Measurements from ENCODE around the gene RPUSD1. TPM values are rescaled to one million over a fixed set of nuclear protein-coding genes. Genes with fewer than 3 reads are reported as not detected.
A peak's percentile ranks its signal among the peaks of the same experiment; 100 is the strongest.
"Not testable (repeated sequence)": the region's sequence is repeated elsewhere in the genome, so short reads cannot be mapped to it uniquely, and the experiment has no call there.

The RPUSD1 gene
- total RNA-seq, 2 donors from 2014 or later: 24.1 to 34.4 TPM

GRCh38 chr16:743794-744500 is 44.2 kb downstream of the RPUSD1 start:
- Mint-ChIP-seq H3K9me3 (no peaks in the 10 kb centered on the region), H3K4me3 (no peak overlapping the region), H3K27ac (no peak overlapping the region), H3K4me1 (peaks cover 5% of the 10 kb centered on the region), H3K27me3 (ENCODE audit: insufficient read depth) (no peaks in the 10 kb centered on the region), H3K36me3 (ENCODE audit: low read depth) (peaks cover 8% of the 10 kb centered on the region)
- WGBS, 2 experiments (ENCODE audit: insufficient coverage in 1 of 2, insufficient read length in 1 of 2): 87 to 91% methylated on average over 16 to 21 of the region's 21 CpGs
- Histone ChIP-seq H3K27ac (ENCODE audit: low read depth, low read length) (no peak overlapping the region), H3K4me3 (ENCODE audit: low read length) (no peak overlapping the region), H3K36me3 (ENCODE audit: control insufficient read depth, insufficient read depth, low read length) (no peaks in the 10 kb centered on the region), H3K9ac (ENCODE audit: extremely low read depth, low read length, poor library complexity, severe bottlenecking) (no peak overlapping the region), H3K27me3 (ENCODE audit: control insufficient read depth, insufficient read depth, low read length, poor library complexity, severe bottlenecking) (no peaks in the 10 kb centered on the region), H3K4me1 (ENCODE audit: control insufficient read depth, insufficient read depth, low read length) (no peaks in the 10 kb centered on the region), H3K9me3 (ENCODE audit: control insufficient read depth, low read length) (no peaks in the 10 kb centered on the region)
- DNase-seq: peak; percentile 75
- peak; percentile 69 for TF ChIP-seq CTCF (conservative IDR thresholded peaks at IDR 0.05)

GRCh38 chr16:742894-743293 is 45.3 kb downstream of the RPUSD1 start:
- not testable (repeated sequence) for H3K4me3 Mint-ChIP-seq; H3K9me3 ChIP-seq (ENCODE audit: control insufficient read depth, low read length); H3K27me3 Mint-ChIP-seq (ENCODE audit: insufficient read depth); H3K27ac ChIP-seq (ENCODE audit: low read depth, low read length); H3K4me1 ChIP-seq (ENCODE audit: control insufficient read depth, insufficient read depth, low read length); H3K9me3 Mint-ChIP-seq; H3K4me3 ChIP-seq (ENCODE audit: low read length); H3K4me1 Mint-ChIP-seq; H3K27me3 ChIP-seq (ENCODE audit: control insufficient read depth, insufficient read depth, low read length, poor library complexity, severe bottlenecking); DNase-seq; H3K36me3 ChIP-seq (ENCODE audit: control insufficient read depth, insufficient read depth, low read length); H3K9ac ChIP-seq (ENCODE audit: extremely low read depth, low read length, poor library complexity, severe bottlenecking); H3K27ac Mint-ChIP-seq
- H3K36me3 Mint-ChIP-seq (ENCODE audit: low read depth): peaks cover 11% of the 10 kb centered on the region
- WGBS, 2 experiments (ENCODE audit: insufficient coverage in 1 of 2, insufficient read length in 1 of 2): 93 to 98% methylated on average over 12 to 14 of the region's 14 CpGs

- no peak for DNase-seq
- Histone ChIP-seq H3K27me3 (ENCODE audit: control insufficient read depth, insufficient read depth, low read length, poor library complexity, severe bottlenecking) (no peaks in the 10 kb centered on the region), H3K9ac (ENCODE audit: extremely low read depth, low read length, poor library complexity, severe bottlenecking) (no peak overlapping the region), H3K27ac (ENCODE audit: low read depth, low read length) (no peak overlapping the region), H3K36me3 (ENCODE audit: control insufficient read depth, insufficient read depth, low read length) (peaks cover 10% of the 10 kb centered on the region), H3K9me3 (ENCODE audit: control insufficient read depth, low read length) (no peaks in the 10 kb centered on the region), H3K4me3 (ENCODE audit: low read length) (no peak overlapping the region), H3K4me1 (ENCODE audit: control insufficient read depth, insufficient read depth, low read length) (no peaks in the 10 kb centered on the region)
- TF ChIP-seq CTCF (conservative IDR thresholded peaks at IDR 0.05): no peak
- no peaks in the 10 kb centered on the region for H3K27me3 Mint-ChIP-seq (ENCODE audit: insufficient read depth)
- H3K36me3 Mint-ChIP-seq (ENCODE audit: low read depth): peaks cover 14% of the 10 kb centered on the region
- H3K27ac Mint-ChIP-seq: no peak overlapping the region
- peaks cover 5% of the 10 kb centered on the region for H3K4me1 Mint-ChIP-seq
- no peaks in the 10 kb centered on the region for H3K9me3 Mint-ChIP-seq
- H3K4me3 Mint-ChIP-seq: peak overlapping the region; percentile 68
- 93 to 96% methylated on average over 10 to 15 of the region's 15 CpGs for WGBS, 2 experiments (ENCODE audit: insufficient coverage in 1 of 2, insufficient read length in 1 of 2)
Observed at GRCh38 chr16:741986-742629, 46.1 kb downstream of the RPUSD1 start.

All from endodermal cell (in vitro differentiated cells).